HG02763 (cell line): Measurements from ENCODE around the gene ZNF282.
"Not testable (repeated sequence)": the region's sequence is repeated elsewhere in the genome, so short reads cannot be mapped to it uniquely, and the experiment has no call there.

Experiments used
- ATAC-seq: cut with Tn5 transposase; IDR thresholded peaks from one replicate; pipeline ENCODE4 v1.9.1; 2021; ENCODE audit warnings: mild to moderate bottlenecking, moderate library complexity; ENCODE audit not compliant: unreplicated experiment

ZNF282 gene

DNA sequence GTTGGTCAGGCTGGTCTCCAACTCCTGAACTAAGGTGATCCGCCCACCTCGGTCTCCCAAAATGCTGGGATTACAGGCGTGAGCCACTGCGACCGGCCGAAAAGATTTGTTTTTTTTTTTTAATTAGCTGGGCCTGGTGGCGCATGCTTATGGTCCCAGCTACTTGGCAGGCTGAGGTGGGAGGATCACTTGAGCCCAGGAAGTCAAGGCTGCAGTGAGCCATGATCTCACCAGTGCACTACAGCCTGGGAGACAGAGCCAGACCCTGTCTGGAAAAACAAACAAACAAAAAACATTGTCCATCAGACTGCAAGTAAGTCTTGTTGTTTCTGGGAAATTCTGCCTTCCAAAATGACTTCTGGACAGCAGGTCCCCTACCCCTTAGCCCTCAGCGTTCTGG is 27.8 kb downstream of the ZNF282 start:
- no peak for ATAC-seq

DNA sequence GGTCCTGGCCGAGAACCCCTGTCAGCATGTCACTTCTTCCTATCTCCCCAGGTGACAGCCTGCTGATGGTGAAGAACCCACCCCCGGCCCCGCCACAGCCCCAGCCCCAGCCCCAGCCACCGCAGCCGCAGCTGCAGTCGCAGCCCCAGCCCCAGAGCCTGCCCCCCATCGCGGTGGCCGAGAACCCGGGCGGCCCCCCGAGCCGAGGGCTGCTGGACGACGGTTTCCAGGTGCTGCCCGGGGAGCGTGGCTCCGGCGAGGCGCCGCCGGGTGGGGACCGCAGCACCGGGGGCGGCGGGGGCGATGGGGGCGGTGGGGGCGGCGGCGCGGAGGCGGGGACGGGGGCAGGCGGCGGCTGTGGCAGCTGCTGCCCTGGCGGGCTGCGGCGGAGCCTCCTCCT is 28.4 kb downstream of the ZNF282 start:
- no peak for ATAC-seq

DNA sequence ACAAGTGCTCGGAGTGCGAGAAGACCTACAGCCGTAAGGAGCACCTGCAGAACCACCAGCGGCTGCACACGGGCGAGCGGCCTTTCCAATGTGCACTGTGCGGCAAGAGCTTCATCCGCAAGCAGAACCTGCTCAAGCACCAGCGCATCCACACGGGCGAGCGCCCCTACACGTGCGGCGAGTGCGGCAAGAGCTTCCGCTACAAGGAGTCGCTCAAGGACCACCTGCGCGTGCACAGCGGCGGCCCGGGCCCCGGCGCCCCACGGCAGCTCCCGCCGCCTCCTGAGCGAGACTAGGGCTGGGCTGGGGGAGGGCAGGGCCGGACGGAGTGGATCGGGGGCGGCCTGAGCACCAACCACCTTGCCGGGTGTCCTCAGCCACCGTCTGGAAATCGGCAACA is 29.0 kb downstream of the ZNF282 start:
- no peak for ATAC-seq

DNA sequence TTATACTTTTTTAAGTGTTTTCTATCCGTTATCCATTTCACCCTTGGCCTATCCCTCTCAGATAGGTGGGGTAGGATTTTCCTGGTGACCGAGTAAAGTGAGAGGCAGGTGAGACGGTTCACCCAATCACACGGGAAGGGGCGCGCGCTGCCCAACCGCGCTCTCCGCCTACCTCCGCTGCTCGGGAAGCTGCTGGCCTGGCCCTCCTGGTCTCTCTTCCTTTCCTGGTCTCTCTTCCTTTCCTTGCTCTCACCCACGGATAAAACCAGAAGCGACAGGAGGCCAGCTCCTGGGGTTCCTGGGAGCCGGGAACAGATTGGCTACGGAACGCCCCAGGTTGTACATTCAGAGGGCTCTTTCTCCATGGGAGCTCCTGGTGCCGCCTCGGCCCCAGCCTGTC is 29.8 kb downstream of the ZNF282 start:
- ATAC-seq = no peak

DNA sequence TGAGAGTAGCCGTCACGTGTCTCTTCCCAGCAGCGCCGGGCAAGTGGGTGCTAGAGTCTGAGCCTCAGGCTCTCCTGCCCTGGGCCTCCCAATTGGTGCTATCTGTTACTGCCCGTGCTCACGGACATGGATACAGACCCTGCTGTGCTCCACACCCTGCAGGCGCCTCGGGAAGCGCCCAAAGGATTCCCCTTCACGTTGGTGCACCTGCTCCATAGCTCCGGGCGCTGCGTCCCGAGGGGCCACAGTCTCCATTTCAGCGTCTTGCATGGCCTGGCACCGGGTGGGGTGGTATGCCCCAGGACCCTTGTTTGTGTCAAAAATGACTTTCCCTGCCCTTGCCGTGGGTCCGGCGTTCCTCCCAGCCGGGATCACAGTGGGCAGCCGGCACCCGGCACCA is 30.3 kb downstream of the ZNF282 start:
- no peak for ATAC-seq

DNA sequence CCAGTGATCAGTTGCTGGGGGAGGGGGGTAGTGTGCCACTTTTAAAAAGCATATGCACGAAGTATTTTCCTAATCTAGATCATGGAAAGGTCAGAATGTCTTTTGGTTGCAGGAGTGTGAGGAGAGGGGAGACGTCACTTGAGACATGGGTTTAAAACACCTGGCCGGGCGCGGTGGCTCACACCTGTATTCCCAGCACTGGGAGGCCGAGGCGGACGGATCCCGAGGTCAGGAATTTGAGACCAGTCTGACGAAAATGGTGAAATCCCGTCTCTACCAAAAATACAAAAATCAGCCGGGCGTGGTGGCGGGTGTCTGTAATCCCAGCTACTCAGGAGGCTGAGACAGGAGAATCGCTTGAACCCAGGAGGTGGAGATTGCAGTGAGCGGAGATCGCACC is 31.0 kb downstream of the ZNF282 start:
- not testable (repeated sequence) for ATAC-seq

DNA sequence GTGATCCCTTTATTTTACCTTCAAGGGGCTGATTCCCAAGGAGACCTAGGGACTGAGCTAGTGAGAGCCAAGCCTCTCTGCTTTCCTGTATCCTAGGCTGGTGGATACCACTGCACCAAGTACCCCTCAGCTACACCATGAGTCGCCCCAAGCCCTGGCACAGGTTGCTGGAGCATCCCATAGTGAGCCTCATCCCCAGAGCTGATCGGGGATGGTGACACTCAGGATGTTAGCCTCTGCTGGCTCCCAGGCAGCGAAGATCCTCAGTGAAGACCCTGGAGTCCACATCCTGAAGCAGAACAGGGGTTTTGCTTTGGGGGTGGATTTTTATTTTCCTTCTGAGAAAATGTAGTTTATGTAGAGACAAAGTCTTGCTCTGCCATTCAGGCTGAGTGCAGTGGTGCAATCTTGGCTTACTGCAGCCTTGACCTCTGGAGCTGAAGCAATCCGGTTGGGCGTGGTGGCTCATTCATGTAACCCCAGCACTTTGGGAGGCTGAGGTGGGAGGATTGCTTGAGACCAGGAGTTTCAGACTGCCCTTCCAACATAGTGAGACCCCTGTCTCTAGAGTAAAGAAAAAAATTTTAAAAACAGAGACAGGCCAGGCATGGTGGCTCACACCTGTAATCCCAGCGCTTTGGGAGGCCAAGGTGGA is 31.6 kb downstream of the ZNF282 start:
- no peak for ATAC-seq

DNA sequence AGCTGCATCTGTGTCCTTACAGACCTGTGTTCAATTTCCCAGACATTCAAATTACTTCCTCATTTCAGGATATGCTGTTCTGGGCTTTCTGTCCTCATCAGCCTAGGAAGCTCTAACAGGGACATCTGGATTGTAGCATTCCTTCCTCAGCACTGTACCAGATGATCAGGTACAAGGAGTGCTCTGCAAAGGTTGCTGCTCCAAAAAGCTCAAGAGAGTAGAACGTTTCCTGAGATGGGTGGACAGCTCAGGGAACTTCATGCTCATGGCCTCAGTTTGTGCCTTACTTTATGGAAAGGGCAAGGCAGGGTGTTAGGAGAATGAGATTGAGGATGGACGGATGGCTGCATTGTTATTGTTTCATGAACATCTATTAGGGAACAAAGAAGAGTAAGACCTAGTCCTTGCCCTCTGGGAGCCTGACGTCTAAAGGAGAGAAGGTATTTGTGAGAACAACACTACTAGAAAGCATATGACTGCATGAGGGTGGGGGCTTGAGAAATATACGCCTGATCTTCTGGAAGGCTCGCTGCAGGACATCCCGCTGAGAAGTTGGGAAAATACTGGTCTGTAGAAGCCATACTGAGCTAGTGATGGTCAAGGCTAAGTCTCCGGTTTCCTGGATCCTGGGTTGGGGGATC is 33.6 kb downstream of the ZNF282 start:
- no peak for ATAC-seq

DNA sequence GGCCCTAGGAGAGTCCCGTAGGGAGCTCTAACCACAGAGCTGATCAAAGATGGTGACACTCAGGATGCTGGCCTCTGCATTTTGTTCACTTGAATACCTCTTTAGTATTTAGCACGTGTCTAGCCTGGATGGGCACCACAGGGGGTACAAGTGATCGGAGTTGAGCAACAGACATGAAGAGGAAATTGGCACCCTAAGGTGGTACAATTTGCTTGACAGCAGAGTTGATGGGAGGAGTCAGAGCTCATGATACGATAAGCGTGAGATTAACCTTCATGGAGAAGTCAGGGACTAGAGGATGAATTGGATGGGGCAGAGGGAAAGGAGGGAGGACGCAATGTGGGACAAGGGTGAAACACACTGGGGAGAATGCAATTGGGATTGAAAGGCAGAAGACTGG is 34.2 kb downstream of the ZNF282 start:
- no peak for ATAC-seq

DNA sequence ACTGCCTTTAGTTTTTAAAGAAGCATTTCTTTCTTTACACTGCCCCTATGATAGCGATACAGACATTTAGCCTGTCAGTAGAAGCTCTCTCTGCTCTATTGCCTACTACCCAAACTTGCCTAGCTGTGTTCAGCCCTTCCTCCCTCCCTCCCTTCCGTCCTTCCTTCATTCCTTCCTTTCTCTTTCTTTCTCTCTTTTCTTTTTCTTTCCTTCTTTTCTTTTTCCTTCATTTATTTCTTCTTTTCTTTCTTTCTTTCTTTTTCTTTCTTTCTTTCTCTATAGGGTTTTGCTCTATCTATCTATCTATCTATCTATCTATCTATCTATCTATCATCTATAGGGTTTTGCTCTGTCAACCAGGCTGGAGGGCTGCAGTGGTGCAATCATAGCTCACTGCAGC is 37.0 kb downstream of the ZNF282 start:
- no peak for ATAC-seq

DNA sequence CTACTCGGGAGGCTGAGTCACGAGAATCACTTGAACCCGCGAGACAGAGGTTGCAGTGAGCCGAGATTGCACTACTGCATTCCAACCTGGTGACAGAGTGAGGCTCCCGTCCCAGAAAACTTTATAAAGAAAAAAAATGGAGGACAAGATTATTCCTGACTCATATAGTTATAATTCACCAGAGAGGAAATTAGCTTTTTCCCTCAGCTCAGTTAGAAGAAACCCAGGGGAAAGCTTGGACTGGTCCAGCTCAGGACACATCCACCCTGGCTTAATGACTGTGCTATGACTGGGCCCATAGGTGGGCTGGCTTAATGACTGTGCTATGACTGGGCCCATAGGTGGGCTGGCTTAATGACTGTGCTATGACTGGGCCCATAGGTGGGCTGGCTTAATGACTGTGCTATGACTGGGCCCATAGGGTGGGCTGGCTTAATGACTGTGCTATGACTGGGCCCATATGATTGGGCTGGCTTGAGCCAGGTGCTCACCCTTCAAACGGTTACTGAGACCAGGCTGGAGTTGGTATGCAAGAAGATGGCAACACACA is 38.4 kb downstream of the ZNF282 start:
- not testable (repeated sequence) for ATAC-seq

DNA sequence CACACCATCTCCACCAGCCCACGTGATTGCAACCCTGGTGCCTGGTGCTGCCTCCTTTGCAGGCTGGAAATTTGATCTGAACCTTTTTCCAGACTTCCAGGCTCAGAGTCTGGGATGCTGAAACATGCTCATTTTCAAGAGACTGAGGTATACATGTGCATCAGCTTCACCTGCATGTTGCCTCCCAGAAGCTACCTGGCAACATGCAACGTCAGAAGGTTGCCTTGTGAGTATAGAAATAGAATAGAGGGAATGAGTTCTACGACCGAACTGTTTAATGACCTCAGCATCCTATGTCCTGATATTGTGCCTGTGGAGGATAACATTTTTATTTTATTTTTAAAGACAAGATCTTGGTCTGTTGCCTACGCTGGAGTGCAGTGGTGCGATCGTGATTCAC is 42.2 kb downstream of the ZNF282 start:
- no peak for ATAC-seq

DNA sequence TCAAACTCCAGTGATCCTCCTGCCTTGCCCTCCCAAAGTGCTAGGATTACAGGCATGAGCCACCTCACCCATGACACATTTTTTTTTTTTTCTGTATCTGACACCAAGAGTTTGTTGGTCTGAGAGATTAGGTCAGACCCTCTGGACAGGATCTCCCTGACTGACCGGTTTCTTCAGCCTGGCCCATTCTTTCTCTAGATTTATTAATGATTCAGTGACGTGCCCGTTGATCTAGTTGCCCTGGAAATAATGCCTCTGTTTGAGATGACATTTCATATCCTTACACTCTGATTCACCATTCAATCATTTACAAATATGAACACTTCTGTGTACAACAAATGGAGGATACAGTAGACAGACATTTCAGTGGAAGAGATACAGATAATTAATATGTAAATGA is 42.7 kb downstream of the ZNF282 start:
- no peak for ATAC-seq

DNA sequence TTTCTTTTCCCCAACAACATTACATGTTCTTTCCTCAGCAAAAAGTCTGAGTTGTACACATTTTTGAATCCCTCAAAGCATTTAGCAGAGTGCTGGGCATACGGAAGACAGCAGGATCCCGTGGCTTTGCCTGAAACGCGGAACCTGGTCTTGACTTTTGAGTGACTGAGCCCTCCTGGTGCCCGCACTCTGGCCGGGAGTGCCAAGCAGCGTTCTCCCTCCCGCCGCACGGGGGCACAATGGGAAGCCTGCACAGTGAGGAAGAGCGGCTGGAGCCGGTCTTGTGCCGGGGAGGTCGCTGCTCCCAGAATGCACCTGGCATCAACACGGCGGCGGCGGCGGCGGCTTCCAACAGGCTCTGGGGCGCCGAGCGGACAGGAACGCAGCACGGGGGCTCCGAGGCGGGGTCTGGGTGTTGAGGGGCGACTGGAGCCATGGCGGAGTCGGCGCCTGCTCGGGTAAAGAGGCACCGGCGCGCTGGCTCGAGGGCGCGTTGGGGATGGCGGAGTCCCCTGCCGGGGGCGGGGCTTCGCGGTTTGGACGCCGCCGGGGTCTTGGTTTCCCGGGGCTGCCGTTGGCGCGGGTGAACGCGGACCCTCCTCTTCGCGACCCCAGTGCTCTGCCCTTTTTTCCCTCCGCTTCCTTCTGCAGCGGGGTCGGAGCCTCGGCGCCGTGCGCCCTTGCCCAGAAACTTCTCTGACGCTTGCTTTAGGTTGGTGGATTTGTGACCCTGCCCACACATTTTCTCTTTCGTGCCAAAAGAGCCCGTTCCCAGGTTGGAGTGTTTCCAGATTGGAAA is 44.2 kb downstream of the ZNF282 start, which contains the start of gene ZNF212:
TSS of gene ZNF212 (plus strand) at position 307 of the 799 bp plus-strand sequence. CDS start at position 435, 128 bp downstream.
- peak; percentile 100 for ATAC-seq

DNA sequence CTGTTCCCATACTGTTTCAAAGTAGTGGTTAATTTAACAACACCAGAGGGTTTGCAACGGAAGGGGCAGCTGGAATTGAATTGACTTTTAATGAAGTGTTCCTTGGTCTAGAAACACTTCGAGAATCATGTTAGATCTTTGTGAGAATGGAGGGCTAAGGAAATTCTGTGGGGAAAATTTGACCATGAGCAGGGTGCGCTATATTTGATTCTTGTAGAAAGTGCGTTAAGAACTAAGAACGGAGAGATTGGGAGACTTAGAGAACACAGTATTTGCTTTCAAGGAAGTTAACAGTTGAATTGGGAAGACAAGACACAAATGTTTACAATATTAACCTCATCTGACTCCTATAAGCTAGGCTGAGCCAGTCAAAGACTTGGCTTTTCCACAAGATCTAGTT is 45.3 kb downstream of the ZNF282 start:
- ATAC-seq = no peak

DNA sequence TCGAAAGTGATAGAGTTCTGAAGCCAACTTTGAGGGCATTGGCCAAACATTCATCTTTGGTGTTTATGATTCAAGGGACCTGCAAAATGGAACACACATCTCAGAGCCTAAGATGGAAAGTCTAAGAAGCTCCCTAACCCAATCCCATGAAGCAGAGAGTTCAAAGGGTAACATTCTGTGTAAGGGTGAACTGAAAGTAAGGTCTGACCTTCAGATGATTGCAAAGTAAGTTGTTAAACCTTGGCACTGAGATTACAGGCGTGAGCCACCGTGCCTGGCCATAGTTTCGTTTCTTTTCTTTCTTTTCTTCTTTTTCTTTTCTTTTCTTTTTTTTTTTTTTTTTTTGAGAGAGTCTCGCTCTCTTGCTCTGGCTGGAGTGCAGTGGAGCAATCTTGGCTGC is 46.4 kb downstream of the ZNF282 start:
- ATAC-seq = no peak

DNA sequence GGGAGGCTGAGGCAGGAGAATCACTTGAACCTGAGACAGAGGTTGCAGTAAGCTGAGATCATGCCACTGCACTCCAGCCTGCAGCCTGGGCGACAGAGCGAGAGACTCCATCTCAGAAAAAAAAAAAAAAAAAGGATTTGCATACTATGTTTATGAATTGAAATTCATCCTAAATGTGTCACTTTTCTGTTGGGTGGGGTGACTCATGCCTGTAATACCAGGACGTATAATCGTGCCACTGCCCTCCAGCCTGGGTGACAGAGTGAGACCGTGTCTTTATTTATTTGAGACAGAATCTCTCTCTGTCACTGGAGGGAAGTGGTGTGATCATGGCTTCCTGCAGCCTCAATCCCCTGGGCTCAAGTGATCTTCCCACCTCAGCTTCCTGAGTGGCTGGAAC is 49.9 kb downstream of the ZNF282 start:
- no peak for ATAC-seq

DNA sequence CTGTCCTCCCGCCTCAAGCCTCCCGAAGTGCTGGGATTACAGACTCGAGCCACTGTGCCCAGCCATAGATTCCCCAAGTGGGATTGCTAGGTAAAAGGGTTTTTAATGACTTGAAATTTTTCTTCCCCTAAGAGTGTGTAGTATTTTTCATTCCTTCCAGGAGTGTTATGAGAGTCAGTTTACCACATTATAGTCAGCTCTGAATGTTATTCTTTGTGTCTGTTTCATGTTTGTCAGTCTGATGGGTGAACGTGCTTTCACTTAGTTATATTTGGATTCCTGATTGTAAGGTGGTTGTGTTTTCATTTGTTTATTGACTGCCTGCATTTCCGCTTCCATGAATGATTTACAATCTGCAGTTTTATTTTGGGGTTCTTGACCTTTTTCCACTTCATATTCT is 50.4 kb downstream of the ZNF282 start:
- ATAC-seq = no peak

DNA sequence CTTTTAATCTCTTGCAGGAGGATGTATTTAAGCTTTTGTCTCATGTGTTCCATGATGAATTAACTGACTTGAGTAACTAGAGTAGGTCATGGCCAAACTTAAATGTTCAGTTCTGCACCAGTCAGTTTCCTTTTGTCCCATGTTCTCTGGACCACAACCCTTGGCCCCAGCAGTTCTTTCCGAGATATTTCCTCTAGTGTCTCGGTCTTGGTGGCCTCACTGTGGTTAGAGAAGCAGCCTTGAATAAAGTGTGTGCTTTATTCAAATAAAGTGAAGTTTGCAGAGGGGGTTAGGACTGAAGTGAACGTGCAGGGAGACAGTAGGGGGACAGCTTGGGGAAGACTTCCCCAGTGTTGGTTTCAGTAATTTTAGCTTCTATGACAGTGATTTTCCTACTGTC is 53.4 kb downstream of the ZNF282 start:
- ATAC-seq = no peak

DNA sequence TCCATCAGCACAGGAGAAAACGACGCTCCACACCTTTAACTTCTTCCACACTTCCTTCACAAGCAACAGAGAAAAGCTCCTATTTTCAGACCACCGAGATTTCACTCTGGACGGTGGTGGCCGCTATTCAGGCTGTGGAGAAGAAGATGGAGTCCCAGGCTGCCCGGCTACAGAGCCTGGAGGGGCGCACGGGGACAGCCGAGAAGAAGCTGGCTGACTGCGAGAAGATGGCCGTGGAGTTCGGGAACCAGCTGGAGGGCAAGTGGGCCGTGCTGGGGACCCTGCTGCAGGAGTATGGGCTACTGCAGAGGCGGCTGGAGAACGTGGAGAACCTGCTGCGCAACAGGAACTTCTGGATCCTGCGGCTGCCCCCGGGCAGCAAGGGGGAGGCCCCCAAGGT is 54.8 kb downstream of the ZNF282 start:
- ATAC-seq = not testable (repeated sequence)

DNA sequence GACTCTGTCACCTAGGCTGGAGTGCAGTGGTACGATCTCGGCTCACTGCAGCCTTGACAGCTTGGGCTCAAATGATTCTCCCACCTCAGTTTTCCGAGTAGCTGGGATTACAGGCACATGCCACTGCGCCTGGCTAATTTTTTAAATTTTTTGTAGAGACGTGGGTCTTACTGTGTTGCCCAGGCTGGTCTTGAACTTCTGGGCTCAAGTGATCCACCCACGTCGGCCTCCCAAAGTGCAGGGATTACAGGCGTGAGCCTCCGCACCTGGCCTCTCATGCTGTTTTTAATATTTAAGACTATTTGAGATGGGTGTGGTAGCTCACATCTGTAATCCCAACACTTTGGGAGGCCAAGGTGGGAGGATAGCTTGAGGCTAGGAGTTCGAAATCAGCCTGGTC is 56.2 kb downstream of the ZNF282 start:
- not testable (repeated sequence) for ATAC-seq

DNA sequence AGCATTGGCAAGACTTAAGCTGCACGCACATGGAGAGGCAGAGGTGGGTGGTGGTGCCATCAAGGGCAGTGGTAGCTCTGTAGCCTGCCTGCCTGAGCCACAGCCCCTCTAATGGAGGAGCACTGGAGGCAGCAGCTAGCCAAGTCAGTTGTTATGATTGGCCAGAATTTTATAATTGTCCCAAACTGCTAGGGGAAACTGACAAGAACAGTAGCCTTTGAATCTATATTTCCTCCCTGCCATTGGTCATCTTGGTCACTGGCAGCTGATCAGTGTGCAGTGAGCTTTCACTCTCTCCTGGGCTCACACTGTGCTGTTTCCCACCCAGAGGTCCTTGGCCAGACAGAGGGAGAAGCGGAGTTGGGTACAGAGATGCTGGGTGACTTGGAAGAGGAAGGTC is 57.0 kb downstream of the ZNF282 start:
- ATAC-seq = no peak
